Measurements from ENCODE around the gene NEURL3.

The NEURL3 gene

DNA sequence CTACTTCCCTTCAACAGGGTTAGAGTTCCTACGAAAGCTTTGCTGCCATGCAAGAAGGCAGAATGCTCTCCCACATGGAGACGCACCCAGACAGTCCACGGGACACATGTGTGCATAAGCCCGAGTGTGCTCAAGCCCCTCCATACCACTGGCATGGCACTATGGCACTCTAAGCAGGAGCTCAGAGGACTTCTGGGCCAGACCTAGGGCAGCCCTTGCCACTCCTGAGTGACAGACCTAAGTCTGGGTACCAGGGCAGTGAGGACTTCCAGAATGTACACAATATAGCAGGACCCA lies 20.0 kb upstream of the NEURL3 start (continued):
- TF ChIP-seq ZNF324 (tag by site-specific recombination; IDR thresholded peaks at IDR 0.05) (no peak), ZNF169 (tag by site-specific recombination; IDR thresholded peaks at IDR 0.05) (no peak), ZNF600 (tag by site-specific recombination; IDR thresholded peaks at IDR 0.05) (no peak), GFI1B (tag by site-specific recombination; IDR thresholded peaks at IDR 0.05) (no peak), ZNF548 (tag by site-specific recombination; IDR thresholded peaks at IDR 0.05) (no peak), ZSCAN30 (tag by site-specific recombination; IDR thresholded peaks at IDR 0.05) (no peak), HOXD13 (CRISPR knock-in tag; IDR thresholded peaks at IDR 0.05; ENCODE audit: borderline replicate concordance) (no peak), ZNF514 (tag by site-specific recombination; IDR thresholded peaks at IDR 0.05) (no peak), YY2 (tag by site-specific recombination; IDR thresholded peaks at IDR 0.05) (no peak), ZNF521 (tag by site-specific recombination; IDR thresholded peaks at IDR 0.05) (no peak), ZNF792 (tag by site-specific recombination; IDR thresholded peaks at IDR 0.05) (no peak)
- TF ChIP-seq, protein P1, sequence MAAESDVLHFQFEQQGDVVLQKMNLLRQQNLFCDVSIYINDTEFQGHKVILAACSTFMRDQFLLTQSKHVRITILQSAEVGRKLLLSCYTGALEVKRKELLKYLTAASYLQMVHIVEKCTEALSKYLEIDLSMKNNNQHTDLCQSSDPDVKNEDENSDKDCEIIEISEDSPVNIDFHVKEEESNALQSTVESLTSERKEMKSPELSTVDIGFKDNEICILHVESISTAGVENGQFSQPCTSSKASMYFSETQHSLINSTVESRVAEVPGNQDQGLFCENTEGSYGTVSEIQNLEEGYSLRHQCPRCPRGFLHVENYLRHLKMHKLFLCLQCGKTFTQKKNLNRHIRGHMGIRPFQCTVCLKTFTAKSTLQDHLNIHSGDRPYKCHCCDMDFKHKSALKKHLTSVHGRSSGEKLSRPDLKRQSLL (tag by site-specific recombination; IDR thresholded peaks at IDR 0.05): no peak

DNA sequence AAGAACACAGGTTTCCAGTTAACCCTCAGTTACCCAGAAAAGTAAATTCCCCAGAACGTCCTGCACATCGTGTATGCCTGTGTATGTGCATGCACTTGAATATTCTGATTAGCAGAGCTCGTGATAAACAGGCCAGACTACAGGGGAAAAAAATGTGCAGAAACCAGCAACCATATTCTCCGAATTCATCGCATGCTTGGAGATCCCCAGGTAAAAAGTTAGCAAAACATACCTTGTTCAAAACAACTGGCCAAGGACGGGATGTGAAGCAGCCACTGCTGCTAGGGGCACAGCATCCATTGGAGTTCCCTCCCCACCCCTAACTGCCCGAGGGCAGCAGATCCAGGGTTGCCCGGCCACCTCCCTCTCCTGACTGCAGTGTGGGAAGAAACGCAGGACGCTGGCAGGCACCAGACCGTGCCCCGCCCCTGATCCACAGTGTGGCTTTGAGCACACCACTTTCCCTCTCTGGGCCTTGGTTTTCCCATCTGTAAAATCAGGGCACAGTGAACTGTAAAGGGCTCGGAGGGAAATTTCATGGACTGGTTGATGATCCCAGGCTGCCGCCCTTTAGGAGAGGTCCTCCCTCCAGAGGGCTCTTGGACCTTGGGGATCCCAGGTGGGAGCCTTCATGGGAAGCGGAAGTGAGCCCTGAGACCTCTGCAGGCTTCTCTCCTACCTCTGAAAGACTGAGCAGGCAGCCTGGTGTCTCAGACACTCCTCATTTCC lies 19.5 kb upstream of the NEURL3 start:
- CTCF ChIA-PET: interaction anchor here (0.6 kb wide), 1 partner anchor 57 kb away, joined by 5 read pairs; no protein-coding TSS in a partner anchor
- TF ChIP-seq KLF8 (tag by site-specific recombination; IDR thresholded peaks at IDR 0.05): no peak
- TF ChIP-seq ZNF138 (tag by site-specific recombination; IDR thresholded peaks at IDR 0.05; ENCODE audit: borderline replicate concordance): no peak
- TF ChIP-seq ZNF76 (tag by site-specific recombination; IDR thresholded peaks at IDR 0.05; ENCODE audit: borderline replicate concordance, low read depth): no peak
- no peak for TF ChIP-seq GFI1B (tag by site-specific recombination; IDR thresholded peaks at IDR 0.05)
- no peak for TF ChIP-seq ZNF473 (tag by site-specific recombination; IDR thresholded peaks at IDR 0.05)
- TF ChIP-seq, protein P2, sequence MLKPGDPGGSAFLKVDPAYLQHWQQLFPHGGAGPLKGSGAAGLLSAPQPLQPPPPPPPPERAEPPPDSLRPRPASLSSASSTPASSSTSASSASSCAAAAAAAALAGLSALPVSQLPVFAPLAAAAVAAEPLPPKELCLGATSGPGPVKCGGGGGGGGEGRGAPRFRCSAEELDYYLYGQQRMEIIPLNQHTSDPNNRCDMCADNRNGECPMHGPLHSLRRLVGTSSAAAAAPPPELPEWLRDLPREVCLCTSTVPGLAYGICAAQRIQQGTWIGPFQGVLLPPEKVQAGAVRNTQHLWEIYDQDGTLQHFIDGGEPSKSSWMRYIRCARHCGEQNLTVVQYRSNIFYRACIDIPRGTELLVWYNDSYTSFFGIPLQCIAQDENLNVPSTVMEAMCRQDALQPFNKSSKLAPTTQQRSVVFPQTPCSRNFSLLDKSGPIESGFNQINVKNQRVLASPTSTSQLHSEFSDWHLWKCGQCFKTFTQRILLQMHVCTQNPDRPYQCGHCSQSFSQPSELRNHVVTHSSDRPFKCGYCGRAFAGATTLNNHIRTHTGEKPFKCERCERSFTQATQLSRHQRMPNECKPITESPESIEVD (tag by site-specific recombination; IDR thresholded peaks at IDR 0.05): no peak
- TF ChIP-seq ZNF221 (tag by site-specific recombination; IDR thresholded peaks at IDR 0.05; ENCODE audit: borderline replicate concordance): no peak
- no peak for TF ChIP-seq ZSCAN23 (tag by site-specific recombination; IDR thresholded peaks at IDR 0.05)
- no peak for TF ChIP-seq ZNF677 (tag by site-specific recombination; IDR thresholded peaks at IDR 0.05)
- TF ChIP-seq ZNF169 (tag by site-specific recombination; IDR thresholded peaks at IDR 0.05): no peak
- TF ChIP-seq ZNF830 (tag by site-specific recombination; IDR thresholded peaks at IDR 0.05; ENCODE audit: low read depth): no peak
- no peaks in the 10 kb centered on the region for H3K9me3 ChIP-seq (ENCODE audit: control insufficient read depth, insufficient read depth, low read depth, low read length)
- no peaks in the 10 kb centered on the region for H3K4me1 ChIP-seq (ENCODE audit: control insufficient read depth, insufficient read depth, low read length)
- no peaks in the 10 kb centered on the region for H3K36me3 ChIP-seq (ENCODE audit: control insufficient read depth in 2 of 2, insufficient read depth in 1 of 2, low read length in 2 of 2)
- no peak overlapping the region for H3K27ac ChIP-seq (ENCODE audit: extremely low read depth, low read depth, low read length)
- POLR2A ChIA-PET: no interaction called here
- no peak overlapping the region for H3K4me3 ChIP-seq (ENCODE audit: low read depth, low read length)

DNA sequence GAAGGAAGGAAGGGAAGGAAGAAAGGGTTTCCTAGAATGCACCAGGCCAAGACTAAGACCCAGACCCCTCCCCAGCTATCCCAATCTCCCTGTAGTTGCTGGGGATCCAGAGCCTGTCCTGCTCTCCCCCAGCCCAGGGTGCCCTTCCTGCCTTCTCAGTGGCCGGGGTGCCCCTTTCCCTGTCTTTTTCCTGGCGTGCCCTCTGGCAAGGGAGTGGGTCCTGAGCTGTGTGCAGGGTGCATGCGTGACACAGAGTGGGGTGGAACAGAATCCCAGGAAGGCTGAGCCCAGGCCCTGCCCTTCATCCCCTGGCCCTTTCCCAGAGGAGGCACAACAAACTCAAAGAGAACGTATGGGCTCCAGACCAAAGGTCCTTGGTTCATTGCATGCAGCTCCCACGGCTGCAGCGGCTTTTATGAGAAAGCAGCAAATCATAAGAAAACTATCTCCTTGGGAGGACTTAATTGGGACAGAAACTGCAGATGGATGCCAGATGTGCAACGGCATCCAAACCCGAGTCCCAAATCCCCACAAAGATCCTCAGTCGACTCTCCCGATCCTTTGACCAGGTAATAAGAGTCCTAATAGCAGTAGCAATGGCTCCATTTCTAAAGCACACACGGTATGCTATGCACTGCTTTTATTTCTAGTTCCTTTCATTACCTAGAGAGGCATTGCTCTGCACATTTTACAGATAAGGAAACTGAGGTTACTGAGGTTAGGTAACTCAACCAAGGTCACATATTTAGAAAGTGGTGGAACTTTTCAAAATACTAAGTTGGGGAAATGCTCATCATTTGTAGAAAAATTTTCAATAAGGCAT lies 18.7 kb upstream of the NEURL3 start:
- no peaks in the 10 kb centered on the region for H3K4me1 ChIP-seq (ENCODE audit: control insufficient read depth, insufficient read depth, low read length)
- ChIA-PET POLR2A (no interaction called here), CTCF (interaction anchor here (0.6 kb wide), 1 partner anchor 58 kb away, joined by 5 read pairs; no protein-coding TSS in a partner anchor)
- no peaks in the 10 kb centered on the region for H3K9me3 ChIP-seq (ENCODE audit: control insufficient read depth, insufficient read depth, low read depth, low read length)
- H3K4me3 ChIP-seq (ENCODE audit: low read depth, low read length): no peak overlapping the region
- no peaks in the 10 kb centered on the region for H3K36me3 ChIP-seq (ENCODE audit: control insufficient read depth in 2 of 2, insufficient read depth in 1 of 2, low read length in 2 of 2)
- no peak overlapping the region for H3K27ac ChIP-seq (ENCODE audit: extremely low read depth, low read depth, low read length)
- TF ChIP-seq, protein P3, sequence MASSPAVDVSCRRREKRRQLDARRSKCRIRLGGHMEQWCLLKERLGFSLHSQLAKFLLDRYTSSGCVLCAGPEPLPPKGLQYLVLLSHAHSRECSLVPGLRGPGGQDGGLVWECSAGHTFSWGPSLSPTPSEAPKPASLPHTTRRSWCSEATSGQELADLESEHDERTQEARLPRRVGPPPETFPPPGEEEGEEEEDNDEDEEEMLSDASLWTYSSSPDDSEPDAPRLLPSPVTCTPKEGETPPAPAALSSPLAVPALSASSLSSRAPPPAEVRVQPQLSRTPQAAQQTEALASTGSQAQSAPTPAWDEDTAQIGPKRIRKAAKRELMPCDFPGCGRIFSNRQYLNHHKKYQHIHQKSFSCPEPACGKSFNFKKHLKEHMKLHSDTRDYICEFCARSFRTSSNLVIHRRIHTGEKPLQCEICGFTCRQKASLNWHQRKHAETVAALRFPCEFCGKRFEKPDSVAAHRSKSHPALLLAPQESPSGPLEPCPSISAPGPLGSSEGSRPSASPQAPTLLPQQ (tag by site-specific recombination; IDR thresholded peaks at IDR 0.05): no peak
- TF ChIP-seq ZNF391 (tag by site-specific recombination; IDR thresholded peaks at IDR 0.05; ENCODE audit: borderline replicate concordance, low read depth): no peak
- TF ChIP-seq, protein P4, sequence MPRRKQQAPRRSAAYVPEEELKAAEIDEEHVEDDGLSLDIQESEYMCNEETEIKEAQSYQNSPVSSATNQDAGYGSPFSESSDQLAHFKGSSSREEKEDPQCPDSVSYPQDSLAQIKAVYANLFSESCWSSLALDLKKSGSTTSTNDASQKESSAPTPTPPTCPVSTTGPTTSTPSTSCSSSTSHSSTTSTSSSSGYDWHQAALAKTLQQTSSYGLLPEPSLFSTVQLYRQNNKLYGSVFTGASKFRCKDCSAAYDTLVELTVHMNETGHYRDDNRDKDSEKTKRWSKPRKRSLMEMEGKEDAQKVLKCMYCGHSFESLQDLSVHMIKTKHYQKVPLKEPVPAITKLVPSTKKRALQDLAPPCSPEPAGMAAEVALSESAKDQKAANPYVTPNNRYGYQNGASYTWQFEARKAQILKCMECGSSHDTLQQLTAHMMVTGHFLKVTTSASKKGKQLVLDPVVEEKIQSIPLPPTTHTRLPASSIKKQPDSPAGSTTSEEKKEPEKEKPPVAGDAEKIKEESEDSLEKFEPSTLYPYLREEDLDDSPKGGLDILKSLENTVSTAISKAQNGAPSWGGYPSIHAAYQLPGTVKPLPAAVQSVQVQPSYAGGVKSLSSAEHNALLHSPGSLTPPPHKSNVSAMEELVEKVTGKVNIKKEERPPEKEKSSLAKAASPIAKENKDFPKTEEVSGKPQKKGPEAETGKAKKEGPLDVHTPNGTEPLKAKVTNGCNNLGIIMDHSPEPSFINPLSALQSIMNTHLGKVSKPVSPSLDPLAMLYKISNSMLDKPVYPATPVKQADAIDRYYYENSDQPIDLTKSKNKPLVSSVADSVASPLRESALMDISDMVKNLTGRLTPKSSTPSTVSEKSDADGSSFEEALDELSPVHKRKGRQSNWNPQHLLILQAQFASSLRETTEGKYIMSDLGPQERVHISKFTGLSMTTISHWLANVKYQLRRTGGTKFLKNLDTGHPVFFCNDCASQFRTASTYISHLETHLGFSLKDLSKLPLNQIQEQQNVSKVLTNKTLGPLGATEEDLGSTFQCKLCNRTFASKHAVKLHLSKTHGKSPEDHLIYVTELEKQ (tag by site-specific recombination; IDR thresholded peaks at IDR 0.05; ENCODE audit: borderline replicate concordance): no peak

Measured in HEK293 (cell line).